A549 (cell line): Measurements from ENCODE around the gene VGF. TPM values are rescaled to one million over a fixed set of nuclear protein-coding genes. Genes with fewer than 3 reads are reported as not detected.

Experiments used
- ATAC-seq, 2 experiments: fragments of 200-7000 bp in 1 of 2; fragments of >200 bp in 1 of 2; cut with Nextera tagmentation in 1 of 2; cut with Tn5 transposase in 1 of 2; 3 replicates each; pipeline versions ENCODE4 v1.8.0 to v1.9.1; 2018 to 2020; ENCODE audit warnings: mild to moderate bottlenecking in 1 of 2, moderate library complexity in 1 of 2
- CTCF ChIA-PET: fragments of 300-600 bp; sonication (Branson Sonifier 250); formaldehyde crosslinking; extraction: SDS; loops from one replicate; lab custom pipeline; 2021; ENCODE audit warnings: antibody characterized with exemption, inconsistent platforms; lab: Yijun Ruan, JAX
- POLR2A ChIA-PET: fragments of 350-600 bp; formaldehyde crosslinking; extraction: SDS; loops from one replicate; lab custom pipeline; 2021; ENCODE audit warnings: antibody characterized with exemption, inconsistent platforms; lab: Yijun Ruan, JAX
- DNase-seq, 2 experiments: peaks; one replicate each; pipeline versions ENCODE4 v3.0.0 to v3.0.0-alpha.2; 2011 to 2016; ENCODE audit warnings: low read depth in 1 of 2, low spot score in 1 of 2
- FAIRE-seq: peaks from 2 replicates; lab custom pipeline; 2011; peaks lifted over from hg19 to GRCh38; lab: Jason Lieb, UNC
- H3K27ac ChIP-seq, 2 experiments: fragments of >200 bp; sonication (Bioruptor Twin); formaldehyde crosslinking; 3 replicates each; pipeline ENCODE4 v1.5.1; 2016 to 2017
- H3K4me1 ChIP-seq: fragments of >200 bp; sonication (Bioruptor Twin); formaldehyde crosslinking; 3 replicates; pipeline ENCODE4 v1.6.1; 2016
- H3K4me2 ChIP-seq: fragments of >200 bp; sonication (Bioruptor Twin); formaldehyde crosslinking; 3 replicates; pipeline ENCODE4 v1.6.1; 2016
- H3K4me3 ChIP-seq: fragments of >200 bp; sonication (Bioruptor Twin); formaldehyde crosslinking; 3 replicates; pipeline ENCODE4 v1.5.1; 2016
- H3K9me3 ChIP-seq: fragments of >200 bp; sonication (Bioruptor Twin); formaldehyde crosslinking; 3 replicates; pipeline ENCODE4 v1.6.1; 2016
- BHLHE40 ChIP-seq: IDR thresholded peaks from 2 replicates; pipeline ENCODE4 v1.6.1; 2012; ENCODE audit warnings: low read depth, low read length, inconsistent platforms
- CEBPB ChIP-seq, 2 experiments: fragments of >200 bp in 1 of 2; sonication (Bioruptor Twin) in 1 of 2; formaldehyde crosslinking in 1 of 2; IDR thresholded peaks; 2 replicates each; pipeline ENCODE4 v1.6.1; 2012 to 2016
- EHF ChIP-seq: fragments of 250-450 bp; sonication (Bioruptor Pico); IDR thresholded peaks from 2 replicates; pipeline ENCODE4 v1.5.0; 2020; ENCODE audit warnings: mild to moderate bottlenecking
- EHMT2 ChIP-seq: fragments of 200-600 bp; sonication (generic); IDR thresholded peaks from 2 replicates; pipeline ENCODE4 v1.6.1; 2016; ENCODE audit warnings: antibody characterized with exemption, low read depth, mild to moderate bottlenecking, moderate library complexity
- EP300 ChIP-seq, 2 experiments: fragments of >200 bp; sonication (Bioruptor Twin); formaldehyde crosslinking; IDR thresholded peaks; 2 replicates in 1 of 2; 3 replicates in 1 of 2; pipeline ENCODE4 v1.6.1; 2016 to 2017
- FOSB ChIP-seq: fragments of 250-450 bp; sonication (Bioruptor Pico); IDR thresholded peaks from 2 replicates; pipeline ENCODE4 v1.5.0; 2020; ENCODE audit warnings: mild to moderate bottlenecking, moderate library complexity
- HDAC2 ChIP-seq: fragments of 200-600 bp; sonication (generic); IDR thresholded peaks from 2 replicates; pipeline ENCODE4 v1.6.1; 2016
- HEYL ChIP-seq: fragments of 250-450 bp; sonication (Bioruptor Pico); IDR thresholded peaks from 2 replicates; pipeline ENCODE4 v1.8.0; 2021; ENCODE audit warnings: mild to moderate bottlenecking, moderate library complexity
- HOXA7 ChIP-seq: fragments of 250-450 bp; sonication (Bioruptor Pico); IDR thresholded peaks from 2 replicates; pipeline ENCODE4 v1.5.0; 2020; ENCODE audit warnings: mild to moderate bottlenecking, moderate library complexity
- HOXB13 ChIP-seq: fragments of 250-450 bp; sonication (Bioruptor Pico); IDR thresholded peaks from 2 replicates; pipeline ENCODE4 v1.5.0; 2020; ENCODE audit warnings: low read depth, mild to moderate bottlenecking, moderate library complexity
- HOXB5 ChIP-seq: fragments of 250-450 bp; sonication (Bioruptor Pico); IDR thresholded peaks from 2 replicates; pipeline ENCODE4 v1.5.0; 2020; ENCODE audit warnings: mild to moderate bottlenecking, moderate library complexity
- JUN ChIP-seq, 2 experiments: fragments of >200 bp; sonication (Bioruptor Twin); formaldehyde crosslinking; IDR thresholded peaks; 2 replicates in 1 of 2; 3 replicates in 1 of 2; pipeline ENCODE4 v1.6.1; 2016 to 2017
- MAFK ChIP-seq: fragments of 450-650 bp; IDR thresholded peaks from 2 replicates; pipeline ENCODE4 v1.6.1; 2014; ENCODE audit not compliant: partially characterized antibody
- MAX ChIP-seq: IDR thresholded peaks from 2 replicates; pipeline ENCODE4 v1.6.1; 2012
- MAZ ChIP-seq: fragments of 150-350 bp; IDR thresholded peaks from 2 replicates; pipeline ENCODE4 v1.6.1; 2014; ENCODE audit warnings: antibody characterized with exemption, low read depth, low read length, borderline replicate concordance
- MYC ChIP-seq: IDR thresholded peaks from 2 replicates; pipeline ENCODE4 v1.6.1; 2012; ENCODE audit warnings: mild to moderate bottlenecking, inconsistent platforms, low read length, improper control_type of control experiment, borderline replicate concordance
- NPAS2 ChIP-seq: fragments of 250-450 bp; sonication (Bioruptor Pico); IDR thresholded peaks from 2 replicates; pipeline ENCODE4 v1.8.0; 2022; ENCODE audit warnings: mild to moderate bottlenecking, moderate library complexity, borderline replicate concordance
- NR3C1 ChIP-seq: fragments of >200 bp; sonication (Bioruptor Twin); formaldehyde crosslinking; IDR thresholded peaks from 3 replicates; pipeline ENCODE4 v1.6.1; 2017
- POLR2A ChIP-seq: IDR thresholded peaks from 2 replicates; pipeline ENCODE4 v1.6.1; 2012; ENCODE audit warnings: mild to moderate bottlenecking, low read length
- RAD21 ChIP-seq, 2 experiments: fragments of >200 bp in 1 of 2; sonication (Bioruptor Twin) in 1 of 2; formaldehyde crosslinking in 1 of 2; IDR thresholded peaks in 1 of 2; conservative IDR thresholded peaks in 1 of 2; 2 replicates in 1 of 2; 3 replicates in 1 of 2; pipeline ENCODE4 v1.6.1; 2012 to 2018; ENCODE audit warnings: inconsistent platforms in 1 of 2
- SREBF2 ChIP-seq: fragments of 450-650 bp; IDR thresholded peaks from 2 replicates; pipeline ENCODE4 v1.6.1; 2014; ENCODE audit warnings: mild to moderate bottlenecking, moderate library complexity
- TFCP2L1 ChIP-seq: fragments of 250-450 bp; sonication (Bioruptor Pico); IDR thresholded peaks from 2 replicates; pipeline ENCODE4 v1.5.0; 2021; ENCODE audit warnings: mild to moderate bottlenecking
- TP53 ChIP-seq: fragments of 250-450 bp; sonication (Bioruptor Pico); IDR thresholded peaks from 2 replicates; pipeline ENCODE4 v1.5.0; 2021; ENCODE audit warnings: mild to moderate bottlenecking, moderate library complexity
- ZSCAN20 ChIP-seq: fragments of 250-450 bp; sonication (Bioruptor Pico); IDR thresholded peaks from 2 replicates; pipeline ENCODE4 v1.8.0; 2022; ENCODE audit warnings: mild to moderate bottlenecking, moderate library complexity
- WGBS: methylation state at CpG from one replicate; pipeline ENCODE4 v1.1.6; 2017; ENCODE audit errors: missing lambda C conversion rate; 5-methylcytosine and 5-hydroxymethylcytosine counted together
- polyA minus RNA-seq: library from RNA; depleted of rRNA, polyadenylated mRNA; stranded (reverse); fragments of >200 nt; gene quantifications from 2 replicates; pipeline ENCODE4 v1.2.3, GENCODE V29; 2011; rRNA and poly(A)+ RNA removed
- polyA plus RNA-seq, 4 experiments: library from polyadenylated mRNA; depleted of rRNA in 3 of 4; stranded (reverse); fragments of >200 nt; fragmentation: RNase III in 1 of 4; extraction: RNeasy Plus Mini Kit Qiagen cat#74134 plus additional on column Dnase treatment in 1 of 4; gene quantifications; 2 replicates in 3 of 4; 3 replicates in 1 of 4; pipeline ENCODE4 v1.2.3, GENCODE V29; 2011 to 2017
- TF ChIP-seq, protein P1 (sequence below): fragments of >200 bp; sonication (Bioruptor Twin); formaldehyde crosslinking; IDR thresholded peaks from 2 replicates; pipeline ENCODE4 v1.6.1; 2016
- TF ChIP-seq, protein P2 (sequence below): fragments of 200-600 bp; sonication (generic); IDR thresholded peaks from 2 replicates; pipeline ENCODE4 v1.6.1; 2016; ENCODE audit warnings: antibody characterized with exemption, mild to moderate bottlenecking, moderate library complexity
- TF ChIP-seq, protein P3 (sequence below): fragments of 250-450 bp; sonication (Bioruptor Pico); IDR thresholded peaks from 2 replicates; pipeline ENCODE4 v1.5.0; 2020; ENCODE audit warnings: low read depth, mild to moderate bottlenecking, moderate library complexity
- TF ChIP-seq, protein P4 (sequence below): IDR thresholded peaks from 2 replicates; pipeline ENCODE4 v1.6.1; 2012
- TF ChIP-seq, protein P5 (sequence below): fragments of >200 bp; sonication (Bioruptor Twin); formaldehyde crosslinking; IDR thresholded peaks from 3 replicates; pipeline ENCODE4 v1.6.1; 2016
- TF ChIP-seq, protein P6 (sequence below): IDR thresholded peaks from 2 replicates; pipeline ENCODE4 v1.6.1; 2012; ENCODE audit warnings: low read depth, borderline replicate concordance

VGF gene
- polyA plus RNA-seq (2011; rRNA removed), result 0.16 and 0.21 TPM in 2 replicates
- polyA plus RNA-seq (2012; cell fraction: cytosol; rRNA removed), result 0.42 and 0.73 TPM in 2 replicates
- polyA plus RNA-seq (2012; cell fraction: nucleus; rRNA removed), result 0.97 and 1.7 TPM in 2 replicates
- polyA plus RNA-seq (2017; fragmentation: RNase III; extraction: RNeasy Plus Mini Kit Qiagen cat#74134 plus additional on column Dnase treatment), result 1.4 to 2.7 TPM (median 2.0 TPM) in 3 replicates
- 0.17 TPM in 1 of 2 replicates, not detected in the other for polyA minus RNA-seq

- Histone ChIP-seq H3K9me3 (no peaks in the 10 kb centered on the region), H3K27ac (peak within 1 kb of the TSS; percentile 9 to 83; a peak in 4 of 6 replicates), H3K4me2 (peak within 1 kb of the TSS; percentile 98), H3K4me1 (peaks cover 86% of the 10 kb centered on the region), H3K4me3 (peak within 1 kb of the TSS; percentile 54)
- FAIRE-seq (no peak), ATAC-seq (peak; percentile 51 to 74; a peak in 5 of 6 replicates), DNase-seq (peak; percentile 92 to 96)
- POLR2A ChIA-PET, result interaction anchor here (0.5 to 2.4 kb wide), 9 partner anchors 8 to 736 kb away, joined by 3 to 16 read pairs (median 3); partner anchors contain the start of genes PLOD3 and SERPINE1
- WGBS, result 15% methylated on average over 61 of the region's 74 CpGs
- CTCF ChIA-PET, result interaction anchor here (0.8 to 16.1 kb wide), 8 partner anchors 10 to 338 kb away, joined by 3 to 235 read pairs (median 4); partner anchors contain the start of gene EPHB4
- TF ChIP-seq, protein P1, sequence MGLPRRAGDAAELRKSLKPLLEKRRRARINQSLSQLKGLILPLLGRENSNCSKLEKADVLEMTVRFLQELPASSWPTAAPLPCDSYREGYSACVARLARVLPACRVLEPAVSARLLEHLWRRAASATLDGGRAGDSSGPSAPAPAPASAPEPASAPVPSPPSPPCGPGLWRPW, result no peak
- TF ChIP-seq HOXB13 (CRISPR knock-in tag) (peak; percentile 71; the same call in 1 of the 2 replicates), EHMT2 (0 out of 2 replicates have a peak, but pooled peaks have one; percentile 5), TP53 (0 out of 2 replicates have a peak, but pooled peaks have one; percentile 31), BHLHE40 (peak; percentile 36; the same call in 1 of the 2 replicates), ZSCAN20 (CRISPR knock-in tag) (peak; percentile 82; the same call in 1 of the 2 replicates), POLR2A (0 out of 2 replicates have a peak, but pooled peaks have one; percentile 21), CEBPB (IDR thresholded peaks at IDR 0.05) (no peak), MYC (no peak), SREBF2 (no peak), EHF (CRISPR knock-in tag) (no peak), TFCP2L1 (CRISPR knock-in tag) (peak; percentile 90; the same call in 1 of the 2 replicates), HDAC2 (no peak), MAX (peak; percentile 87), HOXB5 (peak; percentile 67; the same call in 1 of the 2 replicates), MAFK (no peak), HEYL (CRISPR knock-in tag) (no peak), RAD21 (conservative IDR thresholded peaks at IDR 0.05 in 1 of 2, IDR thresholded peaks at IDR 0.05 in 1 of 2) (no peak), MAZ (no peak), NR3C1 (no peak), NPAS2 (peak; percentile 46; the same call in 1 of the 2 replicates), HOXA7 (CRISPR knock-in tag) (no peak), EP300 (IDR thresholded peaks at IDR 0.05) (no peak), FOSB (CRISPR knock-in tag) (no peak), JUN (IDR thresholded peaks at IDR 0.05) (peak in 1 of 2 experiments; percentile 46; a peak in 1 of 5 replicates)
- TF ChIP-seq, protein P2, sequence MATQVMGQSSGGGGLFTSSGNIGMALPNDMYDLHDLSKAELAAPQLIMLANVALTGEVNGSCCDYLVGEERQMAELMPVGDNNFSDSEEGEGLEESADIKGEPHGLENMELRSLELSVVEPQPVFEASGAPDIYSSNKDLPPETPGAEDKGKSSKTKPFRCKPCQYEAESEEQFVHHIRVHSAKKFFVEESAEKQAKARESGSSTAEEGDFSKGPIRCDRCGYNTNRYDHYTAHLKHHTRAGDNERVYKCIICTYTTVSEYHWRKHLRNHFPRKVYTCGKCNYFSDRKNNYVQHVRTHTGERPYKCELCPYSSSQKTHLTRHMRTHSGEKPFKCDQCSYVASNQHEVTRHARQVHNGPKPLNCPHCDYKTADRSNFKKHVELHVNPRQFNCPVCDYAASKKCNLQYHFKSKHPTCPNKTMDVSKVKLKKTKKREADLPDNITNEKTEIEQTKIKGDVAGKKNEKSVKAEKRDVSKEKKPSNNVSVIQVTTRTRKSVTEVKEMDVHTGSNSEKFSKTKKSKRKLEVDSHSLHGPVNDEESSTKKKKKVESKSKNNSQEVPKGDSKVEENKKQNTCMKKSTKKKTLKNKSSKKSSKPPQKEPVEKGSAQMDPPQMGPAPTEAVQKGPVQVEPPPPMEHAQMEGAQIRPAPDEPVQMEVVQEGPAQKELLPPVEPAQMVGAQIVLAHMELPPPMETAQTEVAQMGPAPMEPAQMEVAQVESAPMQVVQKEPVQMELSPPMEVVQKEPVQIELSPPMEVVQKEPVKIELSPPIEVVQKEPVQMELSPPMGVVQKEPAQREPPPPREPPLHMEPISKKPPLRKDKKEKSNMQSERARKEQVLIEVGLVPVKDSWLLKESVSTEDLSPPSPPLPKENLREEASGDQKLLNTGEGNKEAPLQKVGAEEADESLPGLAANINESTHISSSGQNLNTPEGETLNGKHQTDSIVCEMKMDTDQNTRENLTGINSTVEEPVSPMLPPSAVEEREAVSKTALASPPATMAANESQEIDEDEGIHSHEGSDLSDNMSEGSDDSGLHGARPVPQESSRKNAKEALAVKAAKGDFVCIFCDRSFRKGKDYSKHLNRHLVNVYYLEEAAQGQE, result peak; percentile 98
- TF ChIP-seq, protein P3, sequence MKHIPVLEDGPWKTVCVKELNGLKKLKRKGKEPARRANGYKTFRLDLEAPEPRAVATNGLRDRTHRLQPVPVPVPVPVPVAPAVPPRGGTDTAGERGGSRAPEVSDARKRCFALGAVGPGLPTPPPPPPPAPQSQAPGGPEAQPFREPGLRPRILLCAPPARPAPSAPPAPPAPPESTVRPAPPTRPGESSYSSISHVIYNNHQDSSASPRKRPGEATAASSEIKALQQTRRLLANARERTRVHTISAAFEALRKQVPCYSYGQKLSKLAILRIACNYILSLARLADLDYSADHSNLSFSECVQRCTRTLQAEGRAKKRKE, result no peak
- TF ChIP-seq, protein P4, sequence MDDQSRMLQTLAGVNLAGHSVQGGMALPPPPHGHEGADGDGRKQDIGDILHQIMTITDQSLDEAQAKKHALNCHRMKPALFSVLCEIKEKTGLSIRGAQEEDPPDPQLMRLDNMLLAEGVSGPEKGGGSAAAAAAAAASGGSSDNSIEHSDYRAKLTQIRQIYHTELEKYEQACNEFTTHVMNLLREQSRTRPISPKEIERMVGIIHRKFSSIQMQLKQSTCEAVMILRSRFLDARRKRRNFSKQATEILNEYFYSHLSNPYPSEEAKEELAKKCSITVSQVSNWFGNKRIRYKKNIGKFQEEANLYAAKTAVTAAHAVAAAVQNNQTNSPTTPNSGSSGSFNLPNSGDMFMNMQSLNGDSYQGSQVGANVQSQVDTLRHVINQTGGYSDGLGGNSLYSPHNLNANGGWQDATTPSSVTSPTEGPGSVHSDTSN, result no peak
- TF ChIP-seq, protein P5, sequence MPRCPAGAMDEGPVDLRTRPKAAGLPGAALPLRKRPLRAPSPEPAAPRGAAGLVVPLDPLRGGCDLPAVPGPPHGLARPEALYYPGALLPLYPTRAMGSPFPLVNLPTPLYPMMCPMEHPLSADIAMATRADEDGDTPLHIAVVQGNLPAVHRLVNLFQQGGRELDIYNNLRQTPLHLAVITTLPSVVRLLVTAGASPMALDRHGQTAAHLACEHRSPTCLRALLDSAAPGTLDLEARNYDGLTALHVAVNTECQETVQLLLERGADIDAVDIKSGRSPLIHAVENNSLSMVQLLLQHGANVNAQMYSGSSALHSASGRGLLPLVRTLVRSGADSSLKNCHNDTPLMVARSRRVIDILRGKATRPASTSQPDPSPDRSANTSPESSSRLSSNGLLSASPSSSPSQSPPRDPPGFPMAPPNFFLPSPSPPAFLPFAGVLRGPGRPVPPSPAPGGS, result no peak
- TF ChIP-seq, protein P6, sequence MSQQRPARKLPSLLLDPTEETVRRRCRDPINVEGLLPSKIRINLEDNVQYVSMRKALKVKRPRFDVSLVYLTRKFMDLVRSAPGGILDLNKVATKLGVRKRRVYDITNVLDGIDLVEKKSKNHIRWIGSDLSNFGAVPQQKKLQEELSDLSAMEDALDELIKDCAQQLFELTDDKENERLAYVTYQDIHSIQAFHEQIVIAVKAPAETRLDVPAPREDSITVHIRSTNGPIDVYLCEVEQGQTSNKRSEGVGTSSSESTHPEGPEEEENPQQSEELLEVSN, result peak; percentile 55; the same call in 1 of the 2 replicates
Observed at GRCh38 chr7:101165075-101165957, at the start of gene VGF. Gene VGF (minus strand): TSS chr7:101165569. CDS start chr7:101164843, 726 bp downstream.
